ENCODE data around the gene PTPRB. TPM values are rescaled to one million over a fixed set of nuclear protein-coding genes. Genes with fewer than 3 reads are reported as not detected.

PTPRB gene
- total RNA-seq, 1 experiment from 2014 or later = 0.33 TPM

GRCh38 chr12:70666364-70666763, 29.1 kb upstream of the PTPRB start:
- ATAC-seq (no peak), DNase-seq (ENCODE audit: low read depth, low spot score) (no peak)
- POLR2A ChIA-PET = no interaction called here
- TF ChIP-seq CTCF (IDR thresholded peaks at IDR 0.05) = no peak
- TF ChIP-seq, protein P1, sequence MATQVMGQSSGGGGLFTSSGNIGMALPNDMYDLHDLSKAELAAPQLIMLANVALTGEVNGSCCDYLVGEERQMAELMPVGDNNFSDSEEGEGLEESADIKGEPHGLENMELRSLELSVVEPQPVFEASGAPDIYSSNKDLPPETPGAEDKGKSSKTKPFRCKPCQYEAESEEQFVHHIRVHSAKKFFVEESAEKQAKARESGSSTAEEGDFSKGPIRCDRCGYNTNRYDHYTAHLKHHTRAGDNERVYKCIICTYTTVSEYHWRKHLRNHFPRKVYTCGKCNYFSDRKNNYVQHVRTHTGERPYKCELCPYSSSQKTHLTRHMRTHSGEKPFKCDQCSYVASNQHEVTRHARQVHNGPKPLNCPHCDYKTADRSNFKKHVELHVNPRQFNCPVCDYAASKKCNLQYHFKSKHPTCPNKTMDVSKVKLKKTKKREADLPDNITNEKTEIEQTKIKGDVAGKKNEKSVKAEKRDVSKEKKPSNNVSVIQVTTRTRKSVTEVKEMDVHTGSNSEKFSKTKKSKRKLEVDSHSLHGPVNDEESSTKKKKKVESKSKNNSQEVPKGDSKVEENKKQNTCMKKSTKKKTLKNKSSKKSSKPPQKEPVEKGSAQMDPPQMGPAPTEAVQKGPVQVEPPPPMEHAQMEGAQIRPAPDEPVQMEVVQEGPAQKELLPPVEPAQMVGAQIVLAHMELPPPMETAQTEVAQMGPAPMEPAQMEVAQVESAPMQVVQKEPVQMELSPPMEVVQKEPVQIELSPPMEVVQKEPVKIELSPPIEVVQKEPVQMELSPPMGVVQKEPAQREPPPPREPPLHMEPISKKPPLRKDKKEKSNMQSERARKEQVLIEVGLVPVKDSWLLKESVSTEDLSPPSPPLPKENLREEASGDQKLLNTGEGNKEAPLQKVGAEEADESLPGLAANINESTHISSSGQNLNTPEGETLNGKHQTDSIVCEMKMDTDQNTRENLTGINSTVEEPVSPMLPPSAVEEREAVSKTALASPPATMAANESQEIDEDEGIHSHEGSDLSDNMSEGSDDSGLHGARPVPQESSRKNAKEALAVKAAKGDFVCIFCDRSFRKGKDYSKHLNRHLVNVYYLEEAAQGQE (IDR thresholded peaks at IDR 0.05; ENCODE audit: insufficient read depth in 1 of 2, low read depth in 2 of 2, low read length in 1 of 2) = no peak
- TF ChIP-seq TCF7L2 (IDR thresholded peaks at IDR 0.05; ENCODE audit: low read depth, low read length) = no peak
- no peak for TF ChIP-seq POLR2AphosphoS5 (IDR thresholded peaks at IDR 0.05; ENCODE audit: low read depth, low read length)
- no peak for TF ChIP-seq SIN3A (IDR thresholded peaks at IDR 0.05; ENCODE audit: borderline replicate concordance, insufficient read depth, low read depth, low read length)
- no peaks in the 10 kb centered on the region for H3K27me3 ChIP-seq (ENCODE audit: control insufficient read depth, insufficient read depth, low read length)
- H3K9me3 ChIP-seq (ENCODE audit: control insufficient read depth, insufficient read depth, low read depth, low read length) = no peaks in the 10 kb centered on the region
- intact Hi-C loops (cut with micrococcal nuclease; ENCODE audit: unreplicated experiment) = no loop called here
- in situ Hi-C loops (cut with HindIII; ENCODE audit: low pct_unique_long_range_greater_than_20kb, low sequenced_read_pairs) = no loop called here
- H3K4me1 ChIP-seq (ENCODE audit: control insufficient read depth, insufficient read depth, low read length) = no peaks in the 10 kb centered on the region; the same call in 1 of the 2 replicates
- H3K36me3 ChIP-seq (ENCODE audit: control insufficient read depth, insufficient read depth, low read length) = no peaks in the 10 kb centered on the region
- BruUV-seq (replicated peaks) = no TSS peak
- no peak overlapping the region for H3K4me3 ChIP-seq (ENCODE audit: low read depth in 2 of 2, low read length in 2 of 2)
- no peak overlapping the region for H3K27ac ChIP-seq (ENCODE audit: low read length)
- CTCF ChIA-PET = no interaction called here

DNA sequence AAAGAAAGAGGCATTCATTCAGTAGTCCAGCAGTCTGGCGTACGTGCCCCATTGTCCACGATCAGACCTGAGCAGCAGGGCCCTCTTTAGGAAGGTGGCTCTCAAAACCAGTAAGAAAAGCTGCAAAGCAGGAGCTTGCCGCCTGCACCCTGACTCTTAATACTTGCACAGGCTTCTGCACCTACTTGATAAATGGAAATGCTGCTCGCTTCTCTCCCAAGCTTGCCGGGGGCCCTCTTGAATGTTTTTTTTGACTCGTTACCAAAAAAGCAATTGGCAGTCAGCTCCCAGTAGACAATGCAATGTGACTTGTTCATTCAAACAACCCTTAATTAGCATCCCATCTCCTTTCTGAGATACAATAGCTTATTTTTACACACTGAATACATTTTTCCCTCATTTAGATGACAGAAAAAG, 27.2 kb upstream of the PTPRB start:
- no peak for ATAC-seq
- H3K4me3 ChIP-seq (ENCODE audit: low read depth in 2 of 2, low read length in 2 of 2) = no peak overlapping the region
- no TSS peak for BruUV-seq (replicated peaks)
- TF ChIP-seq POLR2AphosphoS5 (IDR thresholded peaks at IDR 0.05; ENCODE audit: low read depth, low read length) (no peak), CTCF (IDR thresholded peaks at IDR 0.05) (no peak), SIN3A (IDR thresholded peaks at IDR 0.05; ENCODE audit: borderline replicate concordance, insufficient read depth, low read depth, low read length) (no peak), TCF7L2 (IDR thresholded peaks at IDR 0.05; ENCODE audit: low read depth, low read length) (no peak)
- TF ChIP-seq, protein P1 (IDR thresholded peaks at IDR 0.05; ENCODE audit: insufficient read depth in 1 of 2, low read depth in 2 of 2, low read length in 1 of 2) = no peak
- ChIA-PET POLR2A (no interaction called here), CTCF (no interaction called here)
- no peak for DNase-seq (ENCODE audit: low read depth, low spot score)
- H3K27ac ChIP-seq (ENCODE audit: low read length) = no peak overlapping the region
- no peaks in the 10 kb centered on the region for H3K9me3 ChIP-seq (ENCODE audit: control insufficient read depth, insufficient read depth, low read depth, low read length)
- intact Hi-C loops (cut with micrococcal nuclease; ENCODE audit: unreplicated experiment) (no loop called here), in situ Hi-C loops (cut with HindIII; ENCODE audit: low pct_unique_long_range_greater_than_20kb, low sequenced_read_pairs) (no loop called here)
- H3K4me1 ChIP-seq (ENCODE audit: control insufficient read depth, insufficient read depth, low read length) = no peaks in the 10 kb centered on the region; the same call in 1 of the 2 replicates
- no peaks in the 10 kb centered on the region for H3K27me3 ChIP-seq (ENCODE audit: control insufficient read depth, insufficient read depth, low read length)
- H3K36me3 ChIP-seq (ENCODE audit: control insufficient read depth, insufficient read depth, low read length) = no peaks in the 10 kb centered on the region

Data from Panc1 (cell line).